Sigmoid colon (tissue), 4 donors: ENCODE results near the gene SIGLEC1.

Experiments
- EP300 ChIP-seq, 4 donors: sonication (generic); formaldehyde crosslinking; IDR thresholded peaks; one replicate each; pipeline ENCODE4 v1.6.1; 2017; ENCODE audit warnings: antibody characterized with exemption in 4 of 4
- POLR2A ChIP-seq, 2 donors: fragments of 450-650 bp; IDR thresholded peaks; one replicate each; pipeline ENCODE4 v1.6.1; 2016; ENCODE audit warnings: antibody characterized with exemption in 2 of 2, mild to moderate bottlenecking in 2 of 2, moderate library complexity in 2 of 2
- TF ChIP-seq, protein P1 (sequence below), 4 experiments: fragments of 450-650 bp in 3 of 4; fragments of 200-600 bp in 1 of 4; IDR thresholded peaks; one replicate each; pipeline ENCODE4 v1.5.1; 2016 to 2019; ENCODE audit warnings: antibody characterized with exemption in 4 of 4, mild to moderate bottlenecking in 3 of 4, moderate library complexity in 2 of 4

DNA sequence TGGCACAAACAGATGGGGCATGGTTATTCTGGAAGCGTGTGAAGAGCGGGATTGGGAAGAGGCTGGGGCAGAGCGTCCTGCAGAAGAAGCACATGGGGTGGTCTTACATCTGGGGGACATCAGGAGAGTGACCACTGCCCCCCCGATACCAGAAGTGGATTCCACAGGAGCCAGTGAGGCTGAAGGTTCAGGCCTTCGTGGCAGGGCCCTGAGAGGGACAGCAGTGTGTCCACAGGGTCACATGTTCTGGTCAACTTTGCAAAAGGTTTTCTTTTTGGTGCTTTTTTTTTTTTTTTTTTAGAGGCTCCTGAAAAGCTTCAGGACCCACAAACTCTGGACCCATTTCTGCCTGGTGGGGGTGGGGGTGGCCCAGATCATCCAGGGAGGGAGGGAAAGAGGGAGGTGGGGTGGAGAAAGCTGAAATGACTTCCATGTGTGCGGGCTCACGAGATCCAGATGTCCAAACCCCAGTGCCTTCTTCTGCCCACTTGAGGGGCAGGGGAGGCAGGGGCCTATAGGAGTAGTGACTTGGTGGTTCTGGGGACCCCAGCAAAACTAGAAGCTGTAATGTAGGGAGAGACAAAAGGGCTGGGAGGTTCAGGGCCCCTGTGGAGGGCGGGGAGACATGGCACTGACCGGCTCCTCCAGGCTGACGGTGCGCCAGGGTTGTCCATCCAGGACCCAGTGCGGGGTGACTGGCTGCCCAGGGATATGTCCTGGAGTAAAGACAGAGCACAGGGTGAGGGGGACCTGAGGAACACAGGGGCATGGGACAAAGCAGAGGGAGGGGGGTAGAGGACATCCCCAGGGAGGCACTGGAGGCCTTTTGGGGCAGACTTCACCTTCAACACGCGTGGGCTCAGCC, 33.3 kb downstream of the SIGLEC1 start:
- TF ChIP-seq EP300 (IDR thresholded peaks at IDR 0.05) (no peak), POLR2A (IDR thresholded peaks at IDR 0.05) (no peak)
- TF ChIP-seq, protein P1, sequence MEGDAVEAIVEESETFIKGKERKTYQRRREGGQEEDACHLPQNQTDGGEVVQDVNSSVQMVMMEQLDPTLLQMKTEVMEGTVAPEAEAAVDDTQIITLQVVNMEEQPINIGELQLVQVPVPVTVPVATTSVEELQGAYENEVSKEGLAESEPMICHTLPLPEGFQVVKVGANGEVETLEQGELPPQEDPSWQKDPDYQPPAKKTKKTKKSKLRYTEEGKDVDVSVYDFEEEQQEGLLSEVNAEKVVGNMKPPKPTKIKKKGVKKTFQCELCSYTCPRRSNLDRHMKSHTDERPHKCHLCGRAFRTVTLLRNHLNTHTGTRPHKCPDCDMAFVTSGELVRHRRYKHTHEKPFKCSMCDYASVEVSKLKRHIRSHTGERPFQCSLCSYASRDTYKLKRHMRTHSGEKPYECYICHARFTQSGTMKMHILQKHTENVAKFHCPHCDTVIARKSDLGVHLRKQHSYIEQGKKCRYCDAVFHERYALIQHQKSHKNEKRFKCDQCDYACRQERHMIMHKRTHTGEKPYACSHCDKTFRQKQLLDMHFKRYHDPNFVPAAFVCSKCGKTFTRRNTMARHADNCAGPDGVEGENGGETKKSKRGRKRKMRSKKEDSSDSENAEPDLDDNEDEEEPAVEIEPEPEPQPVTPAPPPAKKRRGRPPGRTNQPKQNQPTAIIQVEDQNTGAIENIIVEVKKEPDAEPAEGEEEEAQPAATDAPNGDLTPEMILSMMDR (IDR thresholded peaks at IDR 0.05) = no peak
